ENCODE results near the gene GPAM.

The GPAM gene

GRCh38 chr10:112191791-112192190, 8.2 kb upstream of the GPAM start:
- no peak overlapping the region for H3K4me3 ChIP-seq (ENCODE audit: low read length)
- no peak overlapping the region for H3K27ac ChIP-seq (ENCODE audit: low read depth, low read length)
- no peaks in the 10 kb centered on the region for H3K4me1 ChIP-seq (ENCODE audit: control insufficient read depth, insufficient read depth, low read length)
- H3K36me3 ChIP-seq (ENCODE audit: control insufficient read depth, insufficient read depth, low read length): no peaks in the 10 kb centered on the region
- no peak overlapping the region for H3K9ac ChIP-seq (ENCODE audit: low read length)
- H3K27me3 ChIP-seq (ENCODE audit: control insufficient read depth, insufficient read depth, low read length): no peaks in the 10 kb centered on the region

DNA sequence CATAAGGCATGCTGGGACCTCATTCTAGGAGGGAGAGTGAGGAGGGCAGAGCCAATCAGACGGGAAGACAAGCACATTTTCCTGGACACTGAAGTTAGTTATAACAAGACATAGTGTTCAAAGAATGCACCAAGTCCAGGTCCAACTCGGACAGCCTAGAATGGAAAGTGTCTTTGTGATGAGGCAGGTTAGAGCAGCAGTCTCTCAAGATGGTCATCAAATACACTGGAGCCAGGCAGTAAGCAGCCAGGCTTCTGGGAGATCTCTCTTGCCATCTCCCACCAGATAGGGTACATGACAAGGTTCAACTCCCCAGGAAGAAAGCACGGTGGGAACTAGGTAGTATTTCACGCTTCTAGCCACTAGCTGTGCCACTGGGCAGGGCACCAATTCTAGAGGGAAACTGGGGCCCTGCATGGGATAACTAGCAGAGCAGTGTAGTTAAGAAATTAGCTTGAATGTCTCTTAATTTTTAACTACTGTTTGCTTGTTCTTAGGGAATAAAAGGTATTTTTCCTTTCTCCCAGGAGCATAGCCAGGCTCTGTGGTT, 7.6 kb upstream of the GPAM start:
- no peaks in the 10 kb centered on the region for H3K36me3 ChIP-seq (ENCODE audit: control insufficient read depth, insufficient read depth, low read length)
- H3K4me1 ChIP-seq (ENCODE audit: control insufficient read depth, insufficient read depth, low read length): no peaks in the 10 kb centered on the region
- H3K9ac ChIP-seq (ENCODE audit: low read length): no peak overlapping the region
- H3K27ac ChIP-seq (ENCODE audit: low read depth, low read length): no peak overlapping the region
- H3K4me3 ChIP-seq (ENCODE audit: low read length): no peak overlapping the region
- no peaks in the 10 kb centered on the region for H3K27me3 ChIP-seq (ENCODE audit: control insufficient read depth, insufficient read depth, low read length)

DNA sequence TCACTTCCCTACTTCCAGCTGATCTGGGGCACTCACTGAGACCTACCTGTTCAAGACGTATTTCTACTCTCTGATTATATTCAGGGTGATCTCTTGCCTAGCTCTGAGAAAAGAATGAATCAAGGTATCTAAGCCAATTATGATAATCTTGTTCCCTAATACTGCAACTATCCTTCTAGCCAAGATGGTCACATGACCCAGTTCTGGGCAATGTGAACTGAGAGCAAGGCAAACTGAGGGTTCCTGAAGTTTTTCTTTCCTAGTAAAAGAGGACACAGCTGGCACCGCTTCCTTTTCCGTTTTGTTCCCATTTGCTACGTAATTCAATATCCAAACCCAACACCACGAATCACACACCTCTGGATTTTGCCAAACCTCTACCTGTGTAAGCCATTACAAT, 5.9 kb upstream of the GPAM start:
- Histone ChIP-seq H3K27me3 (ENCODE audit: control insufficient read depth, insufficient read depth, low read length) (no peaks in the 10 kb centered on the region), H3K36me3 (ENCODE audit: control insufficient read depth, insufficient read depth, low read length) (no peaks in the 10 kb centered on the region), H3K9ac (ENCODE audit: low read length) (no peak overlapping the region), H3K4me1 (ENCODE audit: control insufficient read depth, insufficient read depth, low read length) (no peaks in the 10 kb centered on the region), H3K4me3 (ENCODE audit: low read length) (no peak overlapping the region), H3K27ac (ENCODE audit: low read depth, low read length) (no peak overlapping the region)

DNA sequence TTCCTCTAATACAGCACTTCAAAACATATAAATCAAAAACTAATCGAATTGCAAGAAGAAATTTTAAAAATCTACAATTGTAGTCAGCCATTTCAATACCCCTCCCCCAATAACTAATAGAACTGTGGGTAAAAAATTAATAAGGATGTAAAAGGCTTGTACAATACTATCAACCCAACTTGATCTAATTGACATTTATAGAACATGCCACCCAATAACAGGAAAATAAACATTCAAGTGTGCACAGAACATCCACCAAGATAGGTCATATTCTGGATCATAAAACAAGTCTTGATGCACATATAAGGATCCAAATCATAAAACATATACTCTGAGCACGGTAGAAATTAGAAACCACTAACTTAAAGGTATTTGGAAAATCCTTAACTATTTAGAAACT, 4.0 kb upstream of the GPAM start:
- Histone ChIP-seq H3K4me3 (ENCODE audit: low read length) (no peak overlapping the region), H3K27ac (ENCODE audit: low read depth, low read length) (no peak overlapping the region), H3K4me1 (ENCODE audit: control insufficient read depth, insufficient read depth, low read length) (no peaks in the 10 kb centered on the region), H3K9ac (ENCODE audit: low read length) (no peak overlapping the region), H3K27me3 (ENCODE audit: control insufficient read depth, insufficient read depth, low read length) (no peaks in the 10 kb centered on the region), H3K36me3 (ENCODE audit: control insufficient read depth, insufficient read depth, low read length) (no peaks in the 10 kb centered on the region)

GRCh38 chr10:112185959-112186358, 2.4 kb upstream of the GPAM start:
- Histone ChIP-seq H3K9ac (ENCODE audit: low read length) (no peak overlapping the region), H3K36me3 (ENCODE audit: control insufficient read depth, insufficient read depth, low read length) (no peaks in the 10 kb centered on the region), H3K27ac (ENCODE audit: low read depth, low read length) (no peak overlapping the region), H3K4me1 (ENCODE audit: control insufficient read depth, insufficient read depth, low read length) (no peaks in the 10 kb centered on the region), H3K4me3 (ENCODE audit: low read length) (no peak overlapping the region), H3K27me3 (ENCODE audit: control insufficient read depth, insufficient read depth, low read length) (no peaks in the 10 kb centered on the region)

GRCh38 chr10:112184379-112184778, 814 bp upstream of the GPAM start:
- Histone ChIP-seq H3K4me3 (ENCODE audit: low read length) (peak overlapping the region; percentile 94), H3K9ac (ENCODE audit: low read length) (no peak overlapping the region), H3K4me1 (ENCODE audit: control insufficient read depth, insufficient read depth, low read length) (no peaks in the 10 kb centered on the region), H3K27ac (ENCODE audit: low read depth, low read length) (no peak overlapping the region), H3K27me3 (ENCODE audit: control insufficient read depth, insufficient read depth, low read length) (no peaks in the 10 kb centered on the region), H3K36me3 (ENCODE audit: control insufficient read depth, insufficient read depth, low read length) (peaks cover 6% of the 10 kb centered on the region)

DNA sequence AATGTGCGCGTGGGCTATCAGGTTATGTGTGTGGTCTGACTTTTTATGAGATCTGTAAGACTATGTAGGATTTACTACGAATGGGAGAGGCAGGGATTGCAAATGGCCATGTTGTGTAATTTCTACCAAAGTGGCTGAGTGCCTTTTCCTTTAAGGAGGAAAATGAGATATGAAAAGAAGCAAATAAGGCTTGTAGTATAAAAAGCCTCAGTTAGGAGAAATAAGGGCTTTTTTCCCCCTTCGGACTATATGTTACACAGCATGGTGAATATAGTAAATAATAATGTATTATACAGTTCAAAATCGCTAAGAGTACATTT, 447 bp upstream of the GPAM start:
- Histone ChIP-seq H3K27me3 (ENCODE audit: control insufficient read depth, insufficient read depth, low read length) (no peaks in the 10 kb centered on the region), H3K4me3 (ENCODE audit: low read length) (peak overlapping the region; percentile 94), H3K36me3 (ENCODE audit: control insufficient read depth, insufficient read depth, low read length) (peaks cover 6% of the 10 kb centered on the region), H3K27ac (ENCODE audit: low read depth, low read length) (peak overlapping the region; percentile 81), H3K4me1 (ENCODE audit: control insufficient read depth, insufficient read depth, low read length) (no peaks in the 10 kb centered on the region), H3K9ac (ENCODE audit: low read length) (peak overlapping the region; percentile 66)

- peaks cover 6% of the 10 kb centered on the region for H3K36me3 ChIP-seq (ENCODE audit: control insufficient read depth, insufficient read depth, low read length)
- peak overlapping the region; percentile 94 for H3K4me3 ChIP-seq (ENCODE audit: low read length)
- peak overlapping the region; percentile 70 for H3K27ac ChIP-seq (ENCODE audit: low read depth, low read length)
- H3K4me1 ChIP-seq (ENCODE audit: control insufficient read depth, insufficient read depth, low read length): no peaks in the 10 kb centered on the region
- no peaks in the 10 kb centered on the region for H3K27me3 ChIP-seq (ENCODE audit: control insufficient read depth, insufficient read depth, low read length)
- peak overlapping the region; percentile 61 for H3K9ac ChIP-seq (ENCODE audit: low read length)
Measured at GRCh38 chr10:112182784-112183328, 709 bp downstream of the GPAM start.

GRCh38 chr10:112177247-112177646, 6.3 kb downstream of the GPAM start:
- Histone ChIP-seq H3K36me3 (ENCODE audit: control insufficient read depth, insufficient read depth, low read length) (peaks cover 13% of the 10 kb centered on the region), H3K27ac (ENCODE audit: low read depth, low read length) (no peak overlapping the region), H3K4me3 (ENCODE audit: low read length) (no peak overlapping the region)

DNA sequence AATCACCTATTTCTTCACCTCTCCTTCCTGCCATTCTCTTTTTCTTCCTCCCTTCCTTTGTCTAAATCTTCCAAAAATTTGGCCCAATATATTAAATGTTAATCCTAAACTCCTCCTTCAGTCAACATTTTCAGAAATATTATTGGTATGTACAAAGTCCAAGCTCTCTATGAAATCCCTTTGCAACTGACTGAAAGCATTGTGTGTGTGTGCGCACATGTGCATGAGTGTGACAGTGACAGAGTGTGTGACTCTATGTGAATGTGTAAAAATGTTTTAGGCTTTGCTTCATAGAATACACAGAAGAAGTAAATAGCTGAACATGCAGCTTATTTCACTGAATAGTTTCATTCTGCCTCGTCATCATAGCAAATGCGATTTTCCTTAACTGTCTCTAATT, 7.0 kb downstream of the GPAM start:
- Histone ChIP-seq H3K4me1 (ENCODE audit: control insufficient read depth, insufficient read depth, low read length) (no peaks in the 10 kb centered on the region), H3K4me3 (ENCODE audit: low read length) (no peak overlapping the region), H3K27me3 (ENCODE audit: control insufficient read depth, insufficient read depth, low read length) (no peaks in the 10 kb centered on the region), H3K9ac (ENCODE audit: low read length) (no peak overlapping the region), H3K27ac (ENCODE audit: low read depth, low read length) (no peak overlapping the region), H3K36me3 (ENCODE audit: control insufficient read depth, insufficient read depth, low read length) (peaks cover 13% of the 10 kb centered on the region)

More at GRCh38 chr10:112177247-112177646, 6.3 kb downstream of the GPAM start:
- no peaks in the 10 kb centered on the region for H3K27me3 ChIP-seq (ENCODE audit: control insufficient read depth, insufficient read depth, low read length)
- H3K4me1 ChIP-seq (ENCODE audit: control insufficient read depth, insufficient read depth, low read length): no peaks in the 10 kb centered on the region
- no peak overlapping the region for H3K9ac ChIP-seq (ENCODE audit: low read length)

GRCh38 chr10:112175409-112175808, 8.2 kb downstream of the GPAM start:
- H3K4me1 ChIP-seq (ENCODE audit: control insufficient read depth, insufficient read depth, low read length): no peaks in the 10 kb centered on the region
- no peak overlapping the region for H3K4me3 ChIP-seq (ENCODE audit: low read length)
- H3K36me3 ChIP-seq (ENCODE audit: control insufficient read depth, insufficient read depth, low read length): peaks cover 16% of the 10 kb centered on the region
- no peak overlapping the region for H3K9ac ChIP-seq (ENCODE audit: low read length)
- H3K27ac ChIP-seq (ENCODE audit: low read depth, low read length): no peak overlapping the region
- H3K27me3 ChIP-seq (ENCODE audit: control insufficient read depth, insufficient read depth, low read length): no peaks in the 10 kb centered on the region

DNA sequence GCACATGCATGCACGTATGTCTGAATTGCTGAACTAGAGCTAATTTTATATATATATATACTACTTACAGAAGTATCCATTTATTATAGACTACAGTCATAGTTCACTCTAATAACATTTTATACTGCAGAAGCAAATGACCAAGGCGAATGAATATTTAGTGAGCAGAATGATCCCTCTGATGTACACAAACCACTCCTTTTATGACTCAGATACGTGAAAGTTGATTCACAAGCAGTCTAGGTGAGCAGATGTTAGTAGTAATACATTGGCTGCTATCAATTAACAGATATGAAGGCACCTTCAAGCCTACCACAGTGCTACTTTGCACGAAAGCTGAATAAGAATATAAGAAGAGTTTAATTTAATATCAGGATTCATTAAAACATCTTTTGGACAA, 10.4 kb downstream of the GPAM start:
- no peak overlapping the region for H3K9ac ChIP-seq (ENCODE audit: low read length)
- H3K27ac ChIP-seq (ENCODE audit: low read depth, low read length): no peak overlapping the region
- no peaks in the 10 kb centered on the region for H3K4me1 ChIP-seq (ENCODE audit: control insufficient read depth, insufficient read depth, low read length)
- no peak overlapping the region for H3K4me3 ChIP-seq (ENCODE audit: low read length)
- no peaks in the 10 kb centered on the region for H3K27me3 ChIP-seq (ENCODE audit: control insufficient read depth, insufficient read depth, low read length)
- peaks cover 10% of the 10 kb centered on the region for H3K36me3 ChIP-seq (ENCODE audit: control insufficient read depth, insufficient read depth, low read length)

DNA sequence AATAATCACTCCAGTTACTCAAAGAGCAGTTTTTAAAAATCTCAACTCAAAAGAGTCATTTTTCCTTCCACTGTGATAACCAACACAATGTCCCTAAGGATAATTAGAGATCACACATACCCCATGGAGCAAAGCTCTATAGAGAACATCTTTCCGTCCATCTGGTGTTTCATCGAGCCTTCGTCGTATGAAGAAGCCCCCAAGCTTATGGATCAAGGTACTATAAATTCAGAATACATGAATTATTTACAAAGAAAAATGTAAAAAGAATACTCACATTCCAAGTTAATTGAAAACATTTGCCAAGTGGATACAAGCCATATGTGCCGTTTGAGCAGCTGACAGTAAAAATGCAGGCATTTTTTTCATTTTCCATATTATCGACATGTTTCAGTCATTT, 14.8 kb downstream of the GPAM start:
- H3K36me3 ChIP-seq (ENCODE audit: control insufficient read depth, insufficient read depth, low read length): peaks cover 13% of the 10 kb centered on the region
- H3K4me3 ChIP-seq (ENCODE audit: low read length): no peak overlapping the region
- no peaks in the 10 kb centered on the region for H3K27me3 ChIP-seq (ENCODE audit: control insufficient read depth, insufficient read depth, low read length)
- H3K27ac ChIP-seq (ENCODE audit: low read depth, low read length): no peak overlapping the region
- H3K4me1 ChIP-seq (ENCODE audit: control insufficient read depth, insufficient read depth, low read length): no peaks in the 10 kb centered on the region
- no peak overlapping the region for H3K9ac ChIP-seq (ENCODE audit: low read length)

All from rectal smooth muscle tissue (tissue), 1 donor.